AG08396 (cell line): ENCODE measurements around the gene ART5.
"Not testable (repeated sequence)": the region's sequence is repeated elsewhere in the genome, so short reads cannot be mapped to it uniquely, and the experiment has no call there.

Source experiments
- DNase-seq: peaks from one replicate; pipeline ENCODE4 v3.0.0; 2012; ENCODE audit warnings: low spot score, mixed read lengths

The ART5 gene

GRCh38 chr11:3658252-3658651 lies 16.5 kb upstream of the ART5 start:
- no peak for DNase-seq

- DNase-seq: not testable (repeated sequence)
Measured at GRCh38 chr11:3657331-3657730, 15.5 kb upstream of the ART5 start.

- DNase-seq: no peak
Measured at GRCh38 chr11:3655547-3655946, 13.8 kb upstream of the ART5 start.

- DNase-seq: not testable (repeated sequence)
Measured at GRCh38 chr11:3652514-3652913, 10.7 kb upstream of the ART5 start.

GRCh38 chr11:3649374-3649773 lies 7.6 kb upstream of the ART5 start:
- DNase-seq: not testable (repeated sequence)

GRCh38 chr11:3648843-3649242 lies 7.1 kb upstream of the ART5 start:
- not testable (repeated sequence) for DNase-seq

- no peak for DNase-seq
Measured at GRCh38 chr11:3645552-3645951, 3.8 kb upstream of the ART5 start.

GRCh38 chr11:3644817-3645235 lies 3.0 kb upstream of the ART5 start, which contains the start of gene ART1:
Gene ART1, plus strand, starts transcription at chr11:3645128. Its CDS starts 14,086 bp downstream, at chr11:3659214.
- no peak for DNase-seq

- DNase-seq: not testable (repeated sequence)
Measured at GRCh38 chr11:3643102-3643546, 1.3 kb upstream of the ART5 start.

- DNase-seq: peak; percentile 88
Measured at GRCh38 chr11:3642071-3642951, 519 bp upstream of the ART5 start.

- DNase-seq: no peak
Measured at GRCh38 chr11:3641191-3641590, 601 bp downstream of the ART5 start.

- no peak for DNase-seq
Measured at GRCh38 chr11:3639841-3640240, 2.0 kb downstream of the ART5 start.

GRCh38 chr11:3638513-3638912 lies 3.3 kb downstream of the ART5 start:
- no peak for DNase-seq

- no peak for DNase-seq
Measured at GRCh38 chr11:3637201-3637600, 4.6 kb downstream of the ART5 start.

- no peak for DNase-seq
Measured at GRCh38 chr11:3635641-3636375, 6.0 kb downstream of the ART5 start.

- DNase-seq: no peak
Measured at GRCh38 chr11:3632070-3632660, 9.6 kb downstream of the ART5 start.

GRCh38 chr11:3631331-3631730 lies 10.5 kb downstream of the ART5 start:
- DNase-seq: no peak

- DNase-seq: peak; percentile 75
Measured at GRCh38 chr11:3627291-3627690, 14.5 kb downstream of the ART5 start.

- DNase-seq: no peak
Measured at GRCh38 chr11:3626250-3626960, 15.4 kb downstream of the ART5 start.

- no peak for DNase-seq
Measured at GRCh38 chr11:3623767-3624458, 17.9 kb downstream of the ART5 start.

GRCh38 chr11:3623121-3623520 lies 18.7 kb downstream of the ART5 start:
- no peak for DNase-seq
